K562 (cell line): ENCODE measurements around the gene TRMU. TPM values are rescaled to one million over a fixed set of nuclear protein-coding genes. Genes with fewer than 3 reads are reported as not detected.

Source experiments
- ATAC-seq: fragments of 200-7000 bp; cut with Tn5 transposase; 3 replicates; pipeline ENCODE4 v1.9.1; 2020; ENCODE audit warnings: moderate library complexity
- BruUV-seq: library from RNA; stranded (reverse); fragments of 400-500 nt; replicated peaks from 2 replicates; lab custom pipeline; 2021; lab: Mats Ljungman, UMichigan
- CTCF ChIA-PET: fragments of 300-600 bp; formaldehyde crosslinking; extraction: SDS; loops from one replicate; lab custom pipeline; 2021; ENCODE audit warnings: low intra/inter-chr PET ratio; lab: Yijun Ruan, JAX
- POLR2A ChIA-PET: fragments of 300-600, 350-650 bp; sonication (Branson Sonifier 250); formaldehyde crosslinking; extraction: SDS; loops from one replicate; lab custom pipeline; 2021; ENCODE audit warnings: antibody characterized with exemption, inconsistent platforms; lab: Yijun Ruan, JAX
- DNase-seq, 4 experiments: peaks; one replicate each; pipeline versions ENCODE4 v3.0.0 to v3.0.0-alpha.2; 2011 to 2018; ENCODE audit warnings: low spot score in 3 of 4, mixed read lengths in 3 of 4; ENCODE audit errors: extremely low read depth in 1 of 4
- FAIRE-seq: peaks from 2 replicates; lab custom pipeline; 2011; peaks lifted over from hg19 to GRCh38; lab: Jason Lieb, UNC
- H2AFZ ChIP-seq: 2 replicates; pipeline ENCODE4 v1.6.0; 2011; ENCODE audit warnings: low read depth, low read length, control low read depth, inconsistent platforms
- H3K27ac ChIP-seq: fragments of 200-600 bp; 3 replicates; pipeline ENCODE4 v1.8.0; 2011; ENCODE audit warnings: low read depth, mild to moderate bottlenecking, control low read depth, inconsistent platforms, low read length, moderate library complexity, mixed read lengths; ENCODE audit errors: extremely low read depth
- H3K27me3 ChIP-seq, 2 experiments: fragments of 300-600 bp in 1 of 2; 2 replicates in 1 of 2; 3 replicates in 1 of 2; pipeline versions ENCODE4 v1.6.0 to v1.8.0; 2011; ENCODE audit warnings: inconsistent platforms in 2 of 2, low read length in 2 of 2, mild to moderate bottlenecking in 1 of 2, mixed read lengths in 1 of 2, moderate library complexity in 1 of 2; ENCODE audit not compliant: control insufficient read depth in 2 of 2, insufficient read depth in 2 of 2
- H3K36me3 ChIP-seq: fragments of 300-600 bp; 3 replicates; pipeline ENCODE4 v1.8.0; 2011; ENCODE audit warnings: mild to moderate bottlenecking, low read length, inconsistent platforms; ENCODE audit not compliant: control insufficient read depth, insufficient read depth
- H3K4me1 ChIP-seq, 2 experiments: fragments of 200-600 bp in 1 of 2; replicated peaks in 1 of 2; 2 replicates in 1 of 2; 3 replicates in 1 of 2; pipeline versions ENCODE4 v1.5.1 to v1.8.0; 2011; ENCODE audit warnings: inconsistent platforms in 2 of 2, low read length in 2 of 2, mild to moderate bottlenecking in 1 of 2, mixed read lengths in 1 of 2, moderate library complexity in 1 of 2; ENCODE audit not compliant: control insufficient read depth in 2 of 2, insufficient read depth in 2 of 2
- H3K4me2 ChIP-seq: 2 replicates; pipeline ENCODE4 v1.6.1; 2011; ENCODE audit warnings: low read length, control low read depth, inconsistent platforms, mixed read lengths; ENCODE audit not compliant: insufficient read depth
- H3K4me3 ChIP-seq: fragments of 200-600 bp; sonication (generic), shearing (Covaris generic); 2 replicates; pipeline ENCODE4 v1.5.1; 2016; ENCODE audit warnings: control low read depth, inconsistent platforms
- H3K79me2 ChIP-seq: fragments of 200-600 bp; 3 replicates; pipeline ENCODE4 v1.8.0; 2011; ENCODE audit warnings: low read length, inconsistent platforms; ENCODE audit not compliant: control insufficient read depth, insufficient read depth
- H3K9ac ChIP-seq, 2 experiments: 2 replicates each; pipeline versions ENCODE4 v1.6.0 to v1.6.1; 2011; ENCODE audit warnings: low read depth in 2 of 2, low read length in 2 of 2, control low read depth in 1 of 2, inconsistent platforms in 1 of 2, mild to moderate bottlenecking in 1 of 2, mixed read lengths in 1 of 2; ENCODE audit not compliant: insufficient read depth in 1 of 2
- H3K9me1 ChIP-seq: one replicate; pipeline ENCODE4 v1.6.0; 2011; ENCODE audit warnings: inconsistent platforms, mild to moderate bottlenecking, low read length, moderate library complexity; ENCODE audit not compliant: control insufficient read depth, insufficient read depth
- H3K9me3 ChIP-seq: replicated peaks from 2 replicates; pipeline ENCODE4 v1.5.1; 2011; ENCODE audit warnings: low read depth, low read length, inconsistent platforms; ENCODE audit not compliant: control insufficient read depth, insufficient read depth
- H4K20me1 ChIP-seq: replicated peaks from 2 replicates; pipeline ENCODE4 v1.6.1; 2011; ENCODE audit warnings: low read length, inconsistent platforms, mixed read lengths; ENCODE audit not compliant: control insufficient read depth, insufficient read depth
- CBX2 ChIP-seq: fragments of 200-600 bp; sonication (generic); IDR thresholded peaks from one replicate; pipeline ENCODE4 v1.6.1; 2012; ENCODE audit warnings: mild to moderate bottlenecking, low read length, inconsistent platforms; ENCODE audit not compliant: insufficient read depth, poor library complexity, severe bottlenecking
- HDAC6 ChIP-seq: IDR thresholded peaks from 2 replicates; pipeline ENCODE4 v1.6.1; 2012; ENCODE audit warnings: low read depth, mild to moderate bottlenecking, control low read depth, inconsistent platforms, low read length, moderate library complexity
- NFRKB ChIP-seq: fragments of 450-650 bp; IDR thresholded peaks from 2 replicates; pipeline ENCODE4 v1.6.1; 2016; ENCODE audit warnings: low read depth
- NR3C1 ChIP-seq: sonication (generic); formaldehyde crosslinking; IDR thresholded peaks from 2 replicates; pipeline ENCODE4 v1.8.1; 2022; ENCODE audit warnings: missing genetic modification reagents
- RFX7 ChIP-seq: fragments of 250-450 bp; sonication (Bioruptor Pico); IDR thresholded peaks from 2 replicates; pipeline ENCODE4 v1.5.1; 2021; ENCODE audit warnings: mild to moderate bottlenecking
- SMARCA4 ChIP-seq: fragments of 450-650 bp; IDR thresholded peaks from 2 replicates; pipeline ENCODE4 v1.6.1; 2016
- SMARCA5 ChIP-seq: fragments of 450-650 bp; IDR thresholded peaks from 2 replicates; pipeline ENCODE4 v1.6.1; 2016
- SP2 ChIP-seq: IDR thresholded peaks from 2 replicates; pipeline ENCODE4 v1.6.1; 2011; ENCODE audit warnings: mild to moderate bottlenecking, low read depth, low read length, moderate library complexity; ENCODE audit not compliant: poor library complexity, severe bottlenecking; ENCODE audit errors: extremely low read depth
- ZNF41 ChIP-seq: fragments of 250-450 bp; sonication (Bioruptor Pico); conservative IDR thresholded peaks from 2 replicates; pipeline ENCODE4 v1.4.0; 2020; ENCODE audit warnings: mild to moderate bottlenecking
- WGBS: fragments of 100-300 bp; shearing (Covaris generic); methylation state at CpG from one replicate; pipeline ENCODE4 v1.1.6; 2016; ENCODE audit warnings: low coverage, mixed read lengths; ENCODE audit not compliant: insufficient coverage; ENCODE audit errors: missing lambda C conversion rate; 5-methylcytosine and 5-hydroxymethylcytosine counted together
- in situ Hi-C: fragments of 300-500 bp; cut with MboI; formaldehyde crosslinking; loops from 4 replicates; pipeline ENCODE4 v1.15.0; 2018; ENCODE audit warnings: inconsistent platforms, mixed read lengths
- intact Hi-C: fragments of 100-400 bp; cut with micrococcal nuclease; formaldehyde crosslinking; loops from 2 replicates; pipeline ENCODE4 v1.14.2; 2022
- polyA plus RNA-seq, 8 experiments: library from polyadenylated mRNA; depleted of rRNA in 4 of 8; stranded (reverse) in 5 of 8; unstranded in 3 of 8; fragments of >200 nt; fragmentation: Nextera tagmentation in 2 of 8; fragmentation: Illumina TruSeq in 1 of 8; extraction: Ambion mirVana in 2 of 8; extraction: Trizol in 1 of 8; gene quantifications; 2 replicates each; pipeline versions ENCODE4 v1.2.1 to v1.2.3, GENCODE V29; 2011 to 2014; ENCODE audit warnings: inconsistent platforms in 1 of 8, missing spikeins in 1 of 8
- total RNA-seq, 7 experiments: library from RNA; depleted of rRNA in 6 of 7; stranded (reverse); fragments of >200 nt in 6 of 7; fragmentation: Illumina TruSeq in 2 of 7; extraction: Trizol in 2 of 7; gene quantifications; 2 replicates each; pipeline versions ENCODE4 v1.2.1 to v1.2.3, GENCODE V29; 2011 to 2021; ENCODE audit warnings: low replicate concordance in 1 of 7
- TF ChIP-seq, protein P1 (sequence below): fragments of 250-450 bp; sonication (Bioruptor Pico); IDR thresholded peaks from 2 replicates; pipeline ENCODE4 v1.8.0; 2021; ENCODE audit warnings: moderate library complexity, mild to moderate bottlenecking, inconsistent platforms
- TF ChIP-seq, protein P2 (sequence below): sonication (generic); formaldehyde crosslinking; IDR thresholded peaks from 2 replicates; pipeline ENCODE4 v1.8.0; 2023; ENCODE audit warnings: mild to moderate bottlenecking, missing genetic modification reagents
- TF ChIP-seq, protein P3 (sequence below): sonication (generic); formaldehyde crosslinking; IDR thresholded peaks from 2 replicates; pipeline ENCODE4 v1.8.0; 2023; ENCODE audit warnings: missing genetic modification reagents, mild to moderate bottlenecking, borderline replicate concordance
- TF ChIP-seq, protein P4 (sequence below): fragments of 250-450 bp; sonication (Bioruptor Pico); IDR thresholded peaks from 2 replicates; pipeline ENCODE4 v1.5.0; 2020; ENCODE audit warnings: mild to moderate bottlenecking

Gene TRMU
- total and polyA plus RNA-seq, 9 of the 15 experiments (the other 6 are each of a cell fraction or from before 2014, with no cell fraction given), result 2.3 to 49.9 (median 35.3) TPM

DNA sequence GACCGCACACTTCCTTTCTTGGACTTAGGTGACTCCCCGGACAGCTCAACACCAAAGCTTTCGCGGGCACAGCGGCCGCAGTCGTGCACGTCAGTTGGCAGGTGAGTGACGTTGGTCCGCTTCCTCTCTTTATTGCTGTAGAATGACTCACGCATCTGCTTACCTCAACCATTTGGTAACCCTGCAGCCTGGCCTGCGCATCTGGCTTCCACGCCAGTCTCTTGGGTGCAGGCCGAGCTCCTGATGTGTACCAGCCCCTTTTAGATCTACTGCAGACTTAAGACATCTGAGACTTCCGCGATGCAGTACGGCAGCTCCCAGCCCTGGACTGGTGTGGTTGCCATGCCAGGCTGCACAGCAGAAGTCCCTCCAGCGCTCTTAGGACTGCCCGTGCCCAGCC, 12.4 kb upstream of the TRMU start:
- H3K9me3 ChIP-seq, result no peaks in the 10 kb centered on the region
- WGBS, result 97% methylated on average over 5 of the region's 19 CpGs
- no peak overlapping the region for H3K9ac ChIP-seq
- no peak overlapping the region for H2AFZ ChIP-seq
- no peaks in the 10 kb centered on the region for H3K27me3 ChIP-seq
- FAIRE-seq, result no peak
- H3K4me1 ChIP-seq, result no peaks in the 10 kb centered on the region
- intact Hi-C loops (no loop called here), in situ Hi-C loops (loop anchor here (25.0 kb wide), 1 partner anchor 311 kb away; no protein-coding TSS in a partner anchor)
- POLR2A ChIA-PET, result interaction anchor here (1.0 to 1.4 kb wide), 2 partner anchors 10 to 12 kb away, joined by 3 read pairs; no protein-coding TSS in a partner anchor
- H3K4me3 ChIP-seq, result no peak overlapping the region
- BruUV-seq, result no TSS peak
- H3K4me2 ChIP-seq, result no peak overlapping the region
- no peak for DNase-seq
- H3K36me3 ChIP-seq, result peaks cover 52% of the 10 kb centered on the region; the same call in 2 of the 3 replicates
- H3K27ac ChIP-seq, result no peak overlapping the region
- no peaks in the 10 kb centered on the region for H3K9me1 ChIP-seq
- CTCF ChIA-PET, result no interaction called here
- no peak for ATAC-seq
- H4K20me1 ChIP-seq, result no peaks in the 10 kb centered on the region
- H3K79me2 ChIP-seq, result no peaks in the 10 kb centered on the region
- TF ChIP-seq, protein P1, sequence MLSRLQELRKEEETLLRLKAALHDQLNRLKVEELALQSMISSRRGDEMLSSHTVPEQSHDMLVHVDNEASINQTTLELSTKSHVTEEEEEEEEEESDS (CRISPR knock-in tag), result no peak
- TF ChIP-seq, protein P2, sequence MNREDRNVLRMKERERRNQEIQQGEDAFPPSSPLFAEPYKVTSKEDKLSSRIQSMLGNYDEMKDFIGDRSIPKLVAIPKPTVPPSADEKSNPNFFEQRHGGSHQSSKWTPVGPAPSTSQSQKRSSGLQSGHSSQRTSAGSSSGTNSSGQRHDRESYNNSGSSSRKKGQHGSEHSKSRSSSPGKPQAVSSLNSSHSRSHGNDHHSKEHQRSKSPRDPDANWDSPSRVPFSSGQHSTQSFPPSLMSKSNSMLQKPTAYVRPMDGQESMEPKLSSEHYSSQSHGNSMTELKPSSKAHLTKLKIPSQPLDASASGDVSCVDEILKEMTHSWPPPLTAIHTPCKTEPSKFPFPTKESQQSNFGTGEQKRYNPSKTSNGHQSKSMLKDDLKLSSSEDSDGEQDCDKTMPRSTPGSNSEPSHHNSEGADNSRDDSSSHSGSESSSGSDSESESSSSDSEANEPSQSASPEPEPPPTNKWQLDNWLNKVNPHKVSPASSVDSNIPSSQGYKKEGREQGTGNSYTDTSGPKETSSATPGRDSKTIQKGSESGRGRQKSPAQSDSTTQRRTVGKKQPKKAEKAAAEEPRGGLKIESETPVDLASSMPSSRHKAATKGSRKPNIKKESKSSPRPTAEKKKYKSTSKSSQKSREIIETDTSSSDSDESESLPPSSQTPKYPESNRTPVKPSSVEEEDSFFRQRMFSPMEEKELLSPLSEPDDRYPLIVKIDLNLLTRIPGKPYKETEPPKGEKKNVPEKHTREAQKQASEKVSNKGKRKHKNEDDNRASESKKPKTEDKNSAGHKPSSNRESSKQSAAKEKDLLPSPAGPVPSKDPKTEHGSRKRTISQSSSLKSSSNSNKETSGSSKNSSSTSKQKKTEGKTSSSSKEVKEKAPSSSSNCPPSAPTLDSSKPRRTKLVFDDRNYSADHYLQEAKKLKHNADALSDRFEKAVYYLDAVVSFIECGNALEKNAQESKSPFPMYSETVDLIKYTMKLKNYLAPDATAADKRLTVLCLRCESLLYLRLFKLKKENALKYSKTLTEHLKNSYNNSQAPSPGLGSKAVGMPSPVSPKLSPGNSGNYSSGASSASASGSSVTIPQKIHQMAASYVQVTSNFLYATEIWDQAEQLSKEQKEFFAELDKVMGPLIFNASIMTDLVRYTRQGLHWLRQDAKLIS (CRISPR knock-in tag), result no peak
- TF ChIP-seq SP2 (no peak), SMARCA5 (no peak), ZNF41 (CRISPR knock-in tag) (no peak), NR3C1 (no peak), HDAC6 (no peak), SMARCA4 (no peak), RFX7 (CRISPR knock-in tag) (no peak), CBX2 (no peak), NFRKB (no peak)
- TF ChIP-seq, protein P3, sequence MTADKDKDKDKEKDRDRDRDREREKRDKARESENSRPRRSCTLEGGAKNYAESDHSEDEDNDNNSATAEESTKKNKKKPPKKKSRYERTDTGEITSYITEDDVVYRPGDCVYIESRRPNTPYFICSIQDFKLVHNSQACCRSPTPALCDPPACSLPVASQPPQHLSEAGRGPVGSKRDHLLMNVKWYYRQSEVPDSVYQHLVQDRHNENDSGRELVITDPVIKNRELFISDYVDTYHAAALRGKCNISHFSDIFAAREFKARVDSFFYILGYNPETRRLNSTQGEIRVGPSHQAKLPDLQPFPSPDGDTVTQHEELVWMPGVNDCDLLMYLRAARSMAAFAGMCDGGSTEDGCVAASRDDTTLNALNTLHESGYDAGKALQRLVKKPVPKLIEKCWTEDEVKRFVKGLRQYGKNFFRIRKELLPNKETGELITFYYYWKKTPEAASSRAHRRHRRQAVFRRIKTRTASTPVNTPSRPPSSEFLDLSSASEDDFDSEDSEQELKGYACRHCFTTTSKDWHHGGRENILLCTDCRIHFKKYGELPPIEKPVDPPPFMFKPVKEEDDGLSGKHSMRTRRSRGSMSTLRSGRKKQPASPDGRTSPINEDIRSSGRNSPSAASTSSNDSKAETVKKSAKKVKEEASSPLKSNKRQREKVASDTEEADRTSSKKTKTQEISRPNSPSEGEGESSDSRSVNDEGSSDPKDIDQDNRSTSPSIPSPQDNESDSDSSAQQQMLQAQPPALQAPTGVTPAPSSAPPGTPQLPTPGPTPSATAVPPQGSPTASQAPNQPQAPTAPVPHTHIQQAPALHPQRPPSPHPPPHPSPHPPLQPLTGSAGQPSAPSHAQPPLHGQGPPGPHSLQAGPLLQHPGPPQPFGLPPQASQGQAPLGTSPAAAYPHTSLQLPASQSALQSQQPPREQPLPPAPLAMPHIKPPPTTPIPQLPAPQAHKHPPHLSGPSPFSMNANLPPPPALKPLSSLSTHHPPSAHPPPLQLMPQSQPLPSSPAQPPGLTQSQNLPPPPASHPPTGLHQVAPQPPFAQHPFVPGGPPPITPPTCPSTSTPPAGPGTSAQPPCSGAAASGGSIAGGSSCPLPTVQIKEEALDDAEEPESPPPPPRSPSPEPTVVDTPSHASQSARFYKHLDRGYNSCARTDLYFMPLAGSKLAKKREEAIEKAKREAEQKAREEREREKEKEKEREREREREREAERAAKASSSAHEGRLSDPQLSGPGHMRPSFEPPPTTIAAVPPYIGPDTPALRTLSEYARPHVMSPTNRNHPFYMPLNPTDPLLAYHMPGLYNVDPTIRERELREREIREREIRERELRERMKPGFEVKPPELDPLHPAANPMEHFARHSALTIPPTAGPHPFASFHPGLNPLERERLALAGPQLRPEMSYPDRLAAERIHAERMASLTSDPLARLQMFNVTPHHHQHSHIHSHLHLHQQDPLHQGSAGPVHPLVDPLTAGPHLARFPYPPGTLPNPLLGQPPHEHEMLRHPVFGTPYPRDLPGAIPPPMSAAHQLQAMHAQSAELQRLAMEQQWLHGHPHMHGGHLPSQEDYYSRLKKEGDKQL, result no peak
- TF ChIP-seq, protein P4, sequence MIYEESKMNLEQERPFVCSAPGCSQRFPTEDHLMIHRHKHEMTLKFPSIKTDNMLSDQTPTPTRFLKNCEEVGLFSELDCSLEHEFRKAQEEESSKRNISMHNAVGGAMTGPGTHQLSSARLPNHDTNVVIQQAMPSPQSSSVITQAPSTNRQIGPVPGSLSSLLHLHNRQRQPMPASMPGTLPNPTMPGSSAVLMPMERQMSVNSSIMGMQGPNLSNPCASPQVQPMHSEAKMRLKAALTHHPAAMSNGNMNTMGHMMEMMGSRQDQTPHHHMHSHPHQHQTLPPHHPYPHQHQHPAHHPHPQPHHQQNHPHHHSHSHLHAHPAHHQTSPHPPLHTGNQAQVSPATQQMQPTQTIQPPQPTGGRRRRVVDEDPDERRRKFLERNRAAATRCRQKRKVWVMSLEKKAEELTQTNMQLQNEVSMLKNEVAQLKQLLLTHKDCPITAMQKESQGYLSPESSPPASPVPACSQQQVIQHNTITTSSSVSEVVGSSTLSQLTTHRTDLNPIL (CRISPR knock-in tag), result no peak
